AG10803 (cell line): ENCODE data around the gene PARP14.
"Not testable (repeated sequence)": the region's sequence is repeated elsewhere in the genome, so short reads cannot be mapped to it uniquely, and the experiment has no call there.

Experiments
- DNase-seq: peaks from one replicate; pipeline ENCODE4 v3.0.0; 2010; ENCODE audit warnings: low read depth
- H3K4me3 ChIP-seq: 2 replicates; pipeline ENCODE4 v1.5.1; 2011; ENCODE audit warnings: mild to moderate bottlenecking, low read length, control low read depth
- CTCF ChIP-seq: conservative IDR thresholded peaks from 2 replicates; pipeline ENCODE4 v1.5.1; 2011; ENCODE audit warnings: mild to moderate bottlenecking, low read length, control low read depth, inconsistent platforms

PARP14 gene

GRCh38 chr3:122691195-122691594, 10.6 kb downstream of the PARP14 start:
- H3K4me3 ChIP-seq, result no peak overlapping the region
- TF ChIP-seq CTCF, result no peak
- DNase-seq, result peak; percentile 31

GRCh38 chr3:122692674-122693073, 12.0 kb downstream of the PARP14 start:
- TF ChIP-seq CTCF, result no peak
- H3K4me3 ChIP-seq, result no peak overlapping the region
- DNase-seq, result no peak

- H3K4me3 ChIP-seq, result no peak overlapping the region
- DNase-seq, result no peak
- no peak for TF ChIP-seq CTCF
Observed at GRCh38 chr3:122694966-122695365, 14.3 kb downstream of the PARP14 start.

GRCh38 chr3:122695927-122696561, 15.4 kb downstream of the PARP14 start:
- no peak for DNase-seq
- TF ChIP-seq CTCF, result no peak
- H3K4me3 ChIP-seq, result no peak overlapping the region

GRCh38 chr3:122697952-122698620, 17.4 kb downstream of the PARP14 start:
- no peak for DNase-seq
- no peak overlapping the region for H3K4me3 ChIP-seq

GRCh38 chr3:122700193-122700592, 19.6 kb downstream of the PARP14 start:
- no peak for DNase-seq
- no peak for TF ChIP-seq CTCF
- no peak overlapping the region for H3K4me3 ChIP-seq

More at GRCh38 chr3:122697952-122698620, 17.4 kb downstream of the PARP14 start:
- TF ChIP-seq CTCF, result no peak

- TF ChIP-seq CTCF, result no peak
- H3K4me3 ChIP-seq, result no peak overlapping the region
- no peak for DNase-seq
Observed at GRCh38 chr3:122705379-122705778, 24.7 kb downstream of the PARP14 start.

- not testable (repeated sequence) for DNase-seq, H3K4me3 ChIP-seq
Observed at GRCh38 chr3:122710616-122711251, 30.1 kb downstream of the PARP14 start.
